GM12865 (cell line): ENCODE results near the gene BCAS1.

Experiments
- DNase-seq: peaks from one replicate; pipeline ENCODE4 v3.0.0; 2010; ENCODE audit warnings: low read depth
- H3K4me3 ChIP-seq: 2 replicates; pipeline ENCODE4 v1.5.1; 2011; ENCODE audit warnings: mild to moderate bottlenecking, low read depth, low read length, control low read depth
- TF ChIP-seq, protein P1 (sequence below): IDR thresholded peaks from 2 replicates; pipeline ENCODE4 v1.5.1; 2011; ENCODE audit warnings: low read length, control low read depth, low read depth, inconsistent platforms; ENCODE audit not compliant: insufficient read depth; ENCODE audit errors: missing control alignments

The BCAS1 gene

GRCh38 chr20:54029643-54030042, 40.8 kb downstream of the BCAS1 start:
- TF ChIP-seq, protein P1, sequence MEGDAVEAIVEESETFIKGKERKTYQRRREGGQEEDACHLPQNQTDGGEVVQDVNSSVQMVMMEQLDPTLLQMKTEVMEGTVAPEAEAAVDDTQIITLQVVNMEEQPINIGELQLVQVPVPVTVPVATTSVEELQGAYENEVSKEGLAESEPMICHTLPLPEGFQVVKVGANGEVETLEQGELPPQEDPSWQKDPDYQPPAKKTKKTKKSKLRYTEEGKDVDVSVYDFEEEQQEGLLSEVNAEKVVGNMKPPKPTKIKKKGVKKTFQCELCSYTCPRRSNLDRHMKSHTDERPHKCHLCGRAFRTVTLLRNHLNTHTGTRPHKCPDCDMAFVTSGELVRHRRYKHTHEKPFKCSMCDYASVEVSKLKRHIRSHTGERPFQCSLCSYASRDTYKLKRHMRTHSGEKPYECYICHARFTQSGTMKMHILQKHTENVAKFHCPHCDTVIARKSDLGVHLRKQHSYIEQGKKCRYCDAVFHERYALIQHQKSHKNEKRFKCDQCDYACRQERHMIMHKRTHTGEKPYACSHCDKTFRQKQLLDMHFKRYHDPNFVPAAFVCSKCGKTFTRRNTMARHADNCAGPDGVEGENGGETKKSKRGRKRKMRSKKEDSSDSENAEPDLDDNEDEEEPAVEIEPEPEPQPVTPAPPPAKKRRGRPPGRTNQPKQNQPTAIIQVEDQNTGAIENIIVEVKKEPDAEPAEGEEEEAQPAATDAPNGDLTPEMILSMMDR, result no peak

GRCh38 chr20:54029176-54029575, 41.2 kb downstream of the BCAS1 start:
- no peak for DNase-seq
- no peak overlapping the region for H3K4me3 ChIP-seq
- TF ChIP-seq, protein P1, result no peak

More at GRCh38 chr20:54029643-54030042, 40.8 kb downstream of the BCAS1 start:
- DNase-seq, result no peak
- no peak overlapping the region for H3K4me3 ChIP-seq

GRCh38 chr20:54028276-54029011, 42.0 kb downstream of the BCAS1 start:
- TF ChIP-seq, protein P1, result no peak
- DNase-seq, result no peak
- no peak overlapping the region for H3K4me3 ChIP-seq

- DNase-seq, result no peak
- TF ChIP-seq, protein P1, result no peak
- no peak overlapping the region for H3K4me3 ChIP-seq
Observed at GRCh38 chr20:54027704-54028103, 42.7 kb downstream of the BCAS1 start.

GRCh38 chr20:54026295-54027064, 43.9 kb downstream of the BCAS1 start:
- DNase-seq, result no peak
- no peak overlapping the region for H3K4me3 ChIP-seq
- TF ChIP-seq, protein P1, result no peak

DNA sequence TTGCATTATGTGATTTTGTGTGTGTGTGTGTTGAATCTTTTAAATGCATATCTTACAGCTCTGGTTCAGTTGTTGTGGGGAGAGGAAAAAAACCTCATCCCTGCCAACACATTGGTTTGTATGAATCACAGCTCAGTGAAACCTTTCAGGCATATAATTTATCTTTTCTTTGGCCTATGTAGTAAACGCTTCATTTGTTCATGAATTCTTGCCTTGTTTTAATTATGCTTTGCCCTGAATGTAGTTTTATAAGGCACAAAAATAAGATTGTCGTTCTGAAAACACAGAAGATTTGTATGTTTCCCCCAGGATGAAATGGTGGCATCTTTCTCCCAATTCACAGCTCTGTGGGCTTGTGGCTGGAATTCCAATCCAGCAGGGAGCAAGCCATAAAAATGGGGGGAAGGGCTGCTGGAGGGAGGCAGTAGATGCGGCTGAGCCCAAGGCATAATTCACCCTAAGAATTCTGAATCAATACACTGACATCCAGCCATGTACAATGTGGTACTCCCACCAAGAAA, 45.1 kb downstream of the BCAS1 start:
- no peak overlapping the region for H3K4me3 ChIP-seq
- no peak for DNase-seq
- TF ChIP-seq, protein P1, result no peak
